ENCODE measurements around the gene CREB5.

The CREB5 gene

GRCh38 chr7:28408105-28408959 is 4.0 kb upstream of the CREB5 start:
- no peak for DNase-seq

- DNase-seq: peak; percentile 60 to 78
These were observed 3.2 kb upstream of the CREB5 start for GRCh38 chr7:28408960-28409715.

DNA sequence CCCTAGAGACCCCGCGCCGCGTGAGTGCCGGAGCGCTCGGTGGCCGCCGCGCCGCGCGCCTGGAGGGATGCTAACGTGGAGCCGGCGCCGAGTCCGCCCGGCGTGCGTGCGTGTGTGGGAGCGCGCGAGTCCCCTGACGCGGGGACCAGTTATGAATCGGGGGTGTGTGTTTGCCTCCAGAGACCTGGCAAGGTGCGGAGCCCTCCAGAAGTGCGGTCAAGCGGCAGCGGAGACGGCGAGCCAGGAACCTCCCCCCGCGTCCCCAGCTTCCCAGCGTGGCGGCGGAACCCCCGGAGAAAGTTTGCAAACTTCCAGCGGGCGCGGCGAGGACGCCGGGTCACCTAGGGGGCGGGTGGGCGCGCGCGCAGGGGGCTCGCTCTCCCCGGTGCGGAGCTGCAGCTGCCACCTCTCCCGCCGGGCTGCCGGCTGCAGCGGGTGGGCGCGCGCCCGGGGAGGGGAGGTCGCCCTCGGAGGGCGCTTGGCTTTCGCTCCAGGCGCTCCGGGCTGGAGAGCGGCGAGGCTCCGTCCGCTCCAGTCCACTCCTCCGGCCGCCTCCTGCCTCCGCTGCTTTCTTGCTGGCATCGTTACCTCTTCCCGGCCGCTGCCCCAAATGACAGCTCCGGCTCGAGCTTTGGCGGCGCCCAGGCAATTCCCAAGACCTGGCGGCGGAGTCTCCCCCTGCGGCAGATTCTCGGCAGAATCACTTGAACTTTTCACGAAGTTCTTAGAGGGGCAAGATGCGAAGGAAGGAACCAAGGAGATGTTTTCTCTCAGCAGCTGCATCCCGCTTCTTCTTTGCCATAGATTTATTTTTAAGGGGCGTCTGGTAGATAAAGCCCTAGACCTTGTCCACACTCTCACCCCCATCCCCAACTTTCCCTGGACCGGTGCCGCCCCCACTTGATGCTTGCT is 2.3 kb upstream of the CREB5 start:
- peak in 1 of 2 experiments; percentile 10 for DNase-seq

- peak in 1 of 2 experiments; percentile 19 for DNase-seq
These were observed 1.4 kb upstream of the CREB5 start for GRCh38 chr7:28410628-28411531.

DNA sequence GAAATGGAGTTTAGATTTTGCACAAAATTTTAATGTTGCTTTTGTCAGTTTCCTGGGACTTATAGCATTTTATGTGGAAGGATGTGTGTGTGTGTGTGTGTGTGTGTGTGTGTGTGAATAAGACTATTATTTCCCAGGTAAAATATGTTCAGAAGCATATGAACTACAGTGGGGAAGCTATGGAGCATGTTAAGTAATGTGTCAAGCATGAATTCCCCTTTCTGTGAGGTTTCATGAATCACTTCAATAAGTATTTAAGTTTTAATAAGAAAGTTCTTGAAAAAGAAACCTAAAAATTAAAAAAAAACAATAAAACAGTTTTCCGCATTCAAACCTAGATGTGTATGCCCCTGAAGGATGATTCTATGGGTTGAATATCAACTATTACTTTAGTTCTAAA is 693 bp downstream of the CREB5 start:
- no peak for DNase-seq

DNA sequence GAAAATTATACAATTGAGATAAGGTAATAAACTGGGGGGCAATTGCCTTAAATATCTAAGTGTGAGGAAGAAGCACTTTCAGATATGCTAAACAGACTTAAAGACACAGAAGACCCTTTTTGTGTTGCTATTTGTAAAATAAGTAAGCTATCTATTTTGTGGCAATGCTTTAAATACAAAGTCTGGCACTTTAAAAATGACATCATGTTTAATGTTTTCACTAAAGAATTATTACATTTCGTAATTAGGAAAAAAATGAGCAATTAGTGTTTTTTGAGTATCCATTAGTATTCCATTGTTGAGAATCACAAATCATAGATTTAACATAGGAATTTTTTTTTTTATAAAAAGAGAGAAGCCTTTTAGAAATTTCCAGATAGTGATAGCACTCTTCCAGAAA is 2.1 kb downstream of the CREB5 start:
- no peak for DNase-seq

DNA sequence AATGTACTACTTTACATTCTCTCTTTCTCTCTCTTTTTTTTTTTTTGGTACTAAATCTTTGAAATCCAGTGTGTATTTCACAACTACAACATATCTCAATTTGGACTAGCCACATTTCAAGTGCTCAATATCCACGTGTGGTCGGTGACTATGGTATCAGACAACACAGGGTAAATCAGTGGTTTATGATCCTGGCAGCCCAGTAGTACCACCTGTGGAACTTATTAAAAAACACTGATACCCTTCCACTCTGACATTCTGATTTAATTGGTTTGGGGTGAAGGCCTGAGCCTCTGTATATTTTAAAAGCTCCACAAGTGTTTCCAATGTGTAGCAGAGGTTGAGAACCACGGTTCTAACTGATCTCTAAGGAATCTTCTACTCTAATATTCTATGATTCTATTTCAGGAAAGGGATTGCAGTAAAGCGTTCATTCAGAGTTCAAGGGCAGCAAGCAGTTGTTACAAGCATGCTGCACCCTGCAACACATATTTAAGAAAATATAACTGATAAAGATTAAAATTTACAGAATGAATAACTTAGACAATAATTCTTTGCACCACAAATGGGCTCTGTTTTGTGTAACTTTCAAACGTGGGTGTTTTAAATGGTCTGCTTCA is 5.1 kb downstream of the CREB5 start:
- DNase-seq: no peak

GRCh38 chr7:28418311-28418710 is 6.0 kb downstream of the CREB5 start:
- DNase-seq: no peak

GRCh38 chr7:28418966-28419365 is 6.6 kb downstream of the CREB5 start:
- no peak for DNase-seq

DNA sequence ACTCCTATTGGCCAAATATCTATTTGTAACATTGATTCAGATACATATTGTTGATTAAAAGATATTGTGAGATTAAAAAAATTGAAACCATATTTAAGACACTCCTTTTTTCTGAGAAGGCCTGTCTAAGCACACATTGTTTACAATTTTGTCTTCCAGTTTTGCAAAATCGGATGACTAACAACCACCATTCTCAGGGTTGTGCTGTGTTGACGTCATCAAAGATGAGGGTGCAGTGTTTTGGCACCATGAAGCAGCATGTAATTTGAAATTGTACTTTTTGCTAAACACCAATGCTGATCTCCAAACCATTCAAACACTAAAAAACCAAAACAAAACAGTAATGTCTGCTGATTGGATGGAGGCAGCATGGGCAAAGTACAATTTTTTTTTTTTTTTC is 7.4 kb downstream of the CREB5 start:
- DNase-seq: no peak

- DNase-seq: no peak
These were observed 10.8 kb downstream of the CREB5 start for GRCh38 chr7:28423112-28423511.

GRCh38 chr7:28423918-28424514 is 11.7 kb downstream of the CREB5 start:
- DNase-seq: no peak

DNA sequence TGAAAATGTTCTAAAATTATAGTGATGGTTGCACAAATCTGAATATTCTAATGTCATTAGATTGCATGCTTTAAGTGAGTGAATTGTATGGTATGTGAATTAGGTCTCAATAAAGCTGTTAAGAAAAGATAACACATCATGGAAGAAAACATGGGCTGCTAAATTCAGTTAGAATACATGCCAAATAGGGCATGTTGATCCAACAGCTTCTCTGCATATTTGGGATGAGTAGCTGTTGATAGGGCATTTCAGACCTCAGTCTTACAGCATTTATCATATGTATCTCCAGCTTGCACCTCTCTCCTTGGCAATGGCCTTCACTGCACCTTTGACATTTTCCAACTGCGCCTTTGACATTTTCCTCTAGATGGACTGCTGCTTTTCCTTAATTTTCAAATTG is 13.2 kb downstream of the CREB5 start:
- DNase-seq: no peak

DNA sequence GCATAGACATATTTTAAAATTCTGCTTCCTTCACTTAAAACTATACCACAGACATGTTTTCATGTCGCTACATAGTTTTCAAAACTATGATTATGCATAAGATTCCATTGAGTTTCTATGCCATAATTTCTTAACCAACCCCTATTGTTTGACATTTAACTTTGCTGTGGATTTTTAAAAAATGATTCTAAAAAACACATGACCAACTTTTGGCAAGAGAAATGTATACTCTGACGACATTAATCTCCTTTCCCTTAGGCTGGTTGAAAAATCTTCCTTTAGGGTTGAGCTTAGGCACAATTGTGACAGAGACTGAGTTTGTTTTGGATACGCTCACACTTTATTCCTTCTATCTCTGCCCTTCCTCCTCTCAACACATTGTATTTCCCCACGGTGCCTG is 14.9 kb downstream of the CREB5 start:
- no peak for DNase-seq

GRCh38 chr7:28430616-28431015 is 18.3 kb downstream of the CREB5 start:
- no peak for DNase-seq

DNA sequence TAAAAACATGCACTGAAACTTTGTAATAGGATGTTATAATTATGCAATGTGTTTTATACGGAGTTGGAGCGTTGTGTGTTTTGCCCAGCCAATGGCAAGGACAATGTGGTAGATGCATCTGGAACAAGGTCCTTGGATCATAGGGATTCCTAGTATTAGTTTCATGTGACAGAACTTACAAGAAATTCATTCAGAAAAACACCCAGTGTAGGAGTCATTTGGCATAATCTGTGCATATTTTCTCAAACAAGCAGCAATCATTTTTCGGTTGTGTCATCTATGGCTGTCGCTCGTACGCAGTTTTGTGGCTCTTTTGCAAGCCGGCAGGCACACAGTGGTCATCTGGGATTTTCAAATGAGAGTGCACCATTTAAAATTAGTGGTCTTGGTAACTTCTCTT is 19.8 kb downstream of the CREB5 start:
- DNase-seq: no peak

- no peak for DNase-seq
These were observed 20.7 kb downstream of the CREB5 start for GRCh38 chr7:28433039-28433438.

DNA sequence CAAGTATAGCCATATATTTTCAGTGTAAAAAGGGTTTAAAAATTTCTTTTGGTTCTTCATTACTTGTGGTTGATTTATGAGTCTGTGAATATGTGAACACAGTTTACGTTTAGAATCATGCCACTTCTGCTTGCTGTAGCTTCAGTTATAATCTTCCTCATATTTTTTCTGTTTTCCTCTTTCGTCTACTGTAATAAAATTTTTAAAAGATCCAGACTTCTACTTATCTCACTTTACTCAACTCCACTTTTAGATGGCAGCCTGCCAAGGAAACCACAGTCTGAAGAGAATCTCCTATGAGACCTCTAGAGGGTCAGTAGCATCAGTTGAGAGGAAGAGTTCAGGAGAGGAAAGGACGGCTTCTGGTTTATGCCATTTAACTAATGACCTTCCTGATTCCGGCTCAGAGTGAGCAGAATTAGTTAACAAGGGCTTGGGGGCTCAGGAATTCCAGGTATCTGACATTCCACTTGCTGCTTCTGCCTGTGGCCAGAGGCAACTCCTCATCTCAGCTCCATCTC is 21.4 kb downstream of the CREB5 start:
- no peak for DNase-seq

DNA sequence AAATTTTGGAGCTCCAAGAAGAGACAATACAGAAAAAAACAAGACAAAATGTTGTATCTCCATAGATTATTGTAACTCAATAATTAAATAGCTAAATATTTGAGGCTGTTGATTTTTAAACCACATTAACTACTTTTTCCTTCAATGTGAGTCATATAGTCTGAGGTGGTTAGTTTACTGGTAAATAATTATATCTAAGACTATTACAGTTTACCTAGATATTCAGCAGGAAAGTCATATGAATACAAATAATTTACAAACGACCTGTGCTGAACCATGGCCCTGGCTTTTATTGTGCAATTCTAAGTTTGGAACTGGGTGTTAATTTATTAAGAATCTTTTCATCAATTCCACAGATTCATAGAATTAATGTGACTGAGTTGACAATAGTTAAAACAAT is 22.2 kb downstream of the CREB5 start:
- no peak for DNase-seq

- DNase-seq: no peak
These were observed 22.8 kb downstream of the CREB5 start for GRCh38 chr7:28435152-28435551.
